ENCODE data around the gene ZNF106. TPM values are rescaled to one million over a fixed set of nuclear protein-coding genes. Genes with fewer than 3 reads are reported as not detected.

ZNF106 gene
- total RNA-seq, 1 donor from 2014 or later = 39.1 TPM

DNA sequence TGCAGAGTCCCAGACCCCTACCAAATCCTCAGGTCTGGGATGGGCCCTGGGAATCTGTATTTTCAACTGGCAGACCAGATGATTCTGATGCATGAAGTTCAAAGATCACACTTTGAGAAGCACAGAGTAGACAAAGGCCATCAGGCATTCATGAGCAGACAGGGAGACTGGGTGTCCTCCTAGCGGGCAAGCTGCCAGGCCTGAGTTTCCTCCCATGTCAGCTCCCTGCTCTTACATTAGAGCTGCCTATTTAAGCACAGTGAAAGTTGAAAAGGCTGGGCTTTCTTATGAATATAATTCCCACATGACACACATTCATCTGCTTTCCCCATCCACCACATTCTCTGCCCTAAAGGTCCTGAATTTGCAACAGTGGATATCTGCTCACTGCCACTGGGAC, 117.7 kb downstream of the ZNF106 start:
- DNase-seq (ENCODE audit: low spot score in 2 of 2) = no peak
- no peak for FAIRE-seq

DNA sequence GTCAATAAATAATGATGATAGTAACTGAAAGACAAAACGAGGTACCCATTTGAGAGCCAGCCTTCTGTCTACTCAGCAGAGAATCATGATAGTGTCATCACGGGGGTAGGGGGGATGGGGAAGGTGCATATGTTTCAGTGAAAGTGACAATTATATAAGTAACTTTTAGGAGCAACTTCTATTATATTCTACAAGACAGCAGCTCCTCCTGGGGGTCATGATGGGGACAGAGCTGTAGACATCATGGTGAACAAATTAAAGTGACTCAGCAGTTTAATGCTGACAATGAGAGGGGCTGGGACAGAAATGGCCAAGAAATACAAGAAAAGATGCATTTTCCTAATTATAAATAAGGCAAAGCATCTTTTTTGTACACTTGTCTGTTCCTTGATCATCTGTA, 119.8 kb downstream of the ZNF106 start:
- FAIRE-seq (no peak), DNase-seq (ENCODE audit: low spot score in 2 of 2) (no peak)

DNA sequence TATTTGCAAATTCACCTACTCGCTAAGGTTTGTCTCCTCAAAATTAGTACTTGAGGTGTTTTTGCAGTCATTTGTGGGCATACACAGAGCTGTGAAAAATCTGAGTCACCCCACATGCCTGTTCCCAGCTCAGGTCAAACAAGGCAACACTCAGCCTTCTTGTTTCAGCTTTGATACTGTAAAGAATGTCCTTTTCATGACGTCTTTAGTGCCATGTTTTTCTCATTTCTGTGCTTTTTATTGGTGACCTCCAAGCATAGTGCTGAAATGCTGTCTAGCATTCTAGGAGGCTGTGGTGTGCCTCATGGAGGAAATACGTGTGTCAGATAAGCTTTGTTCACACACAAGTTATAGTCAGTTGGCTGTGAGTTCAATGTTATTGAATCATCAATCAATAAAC, 122.8 kb downstream of the ZNF106 start:
- DNase-seq (ENCODE audit: low spot score in 2 of 2) (no peak), FAIRE-seq (no peak)

- no peak for FAIRE-seq
- DNase-seq (ENCODE audit: low spot score in 2 of 2) = no peak
Measured at GRCh38 chr15:42367041-42367440, 123.9 kb downstream of the ZNF106 start.

- DNase-seq (ENCODE audit: low spot score in 2 of 2) (no peak), FAIRE-seq (no peak)
Measured at GRCh38 chr15:42365921-42366550, 124.9 kb downstream of the ZNF106 start.

DNA sequence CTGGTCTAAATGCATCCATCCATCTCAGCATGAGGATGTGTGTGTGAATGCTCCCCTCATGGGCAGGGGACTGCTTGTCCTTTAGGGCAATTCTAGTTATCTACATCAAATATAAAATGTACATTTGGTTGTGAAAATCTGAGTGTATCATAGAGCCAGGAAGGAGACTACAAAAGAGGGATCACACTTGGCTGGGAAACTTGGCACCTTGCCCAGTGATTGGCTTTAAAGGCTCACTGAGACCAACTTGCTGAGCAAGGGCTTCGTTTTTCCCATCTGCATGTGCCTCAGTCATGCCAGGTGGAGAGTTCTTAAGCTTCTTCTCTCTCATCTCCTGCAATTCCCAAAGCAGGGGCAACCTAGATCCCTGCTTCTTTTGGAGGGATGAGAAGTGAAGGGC, 126.4 kb downstream of the ZNF106 start:
- DNase-seq (ENCODE audit: low spot score in 2 of 2) (no peak), FAIRE-seq (no peak)

DNA sequence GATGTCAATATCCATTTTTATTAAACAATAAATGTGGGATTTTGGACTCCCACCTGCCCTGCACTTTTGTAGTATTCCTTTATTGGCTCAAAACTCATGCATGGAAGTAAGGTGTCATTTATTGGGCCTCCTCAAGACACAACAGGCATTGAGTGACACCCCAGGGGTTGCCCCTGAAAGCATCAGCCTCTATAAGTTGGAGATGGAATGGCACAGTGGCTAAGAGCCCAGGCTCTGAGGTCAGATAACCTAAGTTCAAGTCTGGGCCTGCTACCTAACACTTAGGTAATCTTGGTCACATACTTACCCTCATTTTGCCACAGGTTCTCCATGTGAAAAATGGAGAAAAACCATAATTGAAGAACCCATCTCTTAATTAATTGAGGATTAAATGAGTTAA, 127.0 kb downstream of the ZNF106 start:
- FAIRE-seq (no peak), DNase-seq (ENCODE audit: low spot score in 2 of 2) (no peak)

- no peak for DNase-seq (ENCODE audit: low spot score in 2 of 2)
- FAIRE-seq = no peak
Measured at GRCh38 chr15:42363487-42363886, 127.5 kb downstream of the ZNF106 start.

Small RNAs within 50 kb of the gene (small RNA-seq; reads per million reads assigned to genes)
- gene RNU6-188P = not detected

Other genes starting within 250 kb of the ZNF106 start
- 7.7 TPM for gene GANC, start 217.9 kb downstream of the ZNF106 start, total RNA-seq
- gene TMEM87A, start 217.7 kb downstream of the ZNF106 start, total RNA-seq = 68.1 TPM
- gene CAPN3, start 131.6 kb downstream of the ZNF106 start, total RNA-seq = 2.0 TPM
- 22.4 TPM for gene SNAP23, start 4.5 kb upstream of the ZNF106 start, total RNA-seq
- 14.3 TPM for gene LRRC57, start 57.7 kb upstream of the ZNF106 start, total RNA-seq
- 60.7 TPM for gene HAUS2, start 57.7 kb upstream of the ZNF106 start, total RNA-seq
- gene STARD9, start 84.5 kb upstream of the ZNF106 start, total RNA-seq = 5.3 TPM
- gene CDAN1, start 246.0 kb upstream of the ZNF106 start, total RNA-seq = 9.8 TPM